Omental fat pad (tissue), 4 donors: ENCODE results near the gene PCBP3. TPM values are rescaled to one million over a fixed set of nuclear protein-coding genes. Genes with fewer than 3 reads are reported as not detected.

Source experiments
- ATAC-seq: fragments of 150-250 bp; one replicate; pipeline ENCODE4 v1.9.1; 2016; ENCODE audit warnings: mild to moderate bottlenecking, moderate library complexity; ENCODE audit not compliant: low FRiP score
- DNase-seq: peaks from one replicate; pipeline ENCODE4 v3.0.0-alpha.2; 2019; ENCODE audit warnings: low spot score
- CTCF ChIP-seq, 3 donors: fragments of 450-650 bp; IDR thresholded peaks; one replicate each; pipeline ENCODE4 v1.5.1; 2016 to 2017; ENCODE audit warnings: antibody characterized with exemption in 3 of 3, mild to moderate bottlenecking in 3 of 3, moderate library complexity in 2 of 3
- total RNA-seq, 4 donors: library from RNA; depleted of rRNA; stranded (reverse); fragments of >200 nt; gene quantifications; one replicate each; pipeline ENCODE4 v1.1.0, GENCODE V29; 2016

Gene PCBP3
- total RNA-seq, 4 donors from 2014 or later: 1.1 to 26.8 (median 14.8) TPM

- TF ChIP-seq CTCF (IDR thresholded peaks at IDR 0.05): no peak
- no peak for ATAC-seq
- no peak for DNase-seq
Observed at GRCh38 chr21:45864436-45864835, 220.9 kb downstream of the PCBP3 start.

GRCh38 chr21:45865106-45865835 lies 221.7 kb downstream of the PCBP3 start:
- no peak for TF ChIP-seq CTCF (IDR thresholded peaks at IDR 0.05)

GRCh38 chr21:45866551-45866950 lies 223.0 kb downstream of the PCBP3 start:
- DNase-seq: no peak
- ATAC-seq: no peak
- TF ChIP-seq CTCF (IDR thresholded peaks at IDR 0.05): no peak

More at GRCh38 chr21:45865106-45865835, 221.7 kb downstream of the PCBP3 start:
- DNase-seq (peak; percentile 17), ATAC-seq (no peak)

GRCh38 chr21:45867041-45867666 lies 223.6 kb downstream of the PCBP3 start:
- TF ChIP-seq CTCF (IDR thresholded peaks at IDR 0.05): no peak
- DNase-seq (no peak), ATAC-seq (no peak)

GRCh38 chr21:45867671-45868081 lies 224.2 kb downstream of the PCBP3 start:
- ATAC-seq (no peak), DNase-seq (no peak)
- TF ChIP-seq CTCF (IDR thresholded peaks at IDR 0.05): no peak

GRCh38 chr21:45868086-45868485 lies 224.6 kb downstream of the PCBP3 start:
- no peak for DNase-seq
- ATAC-seq: no peak
- TF ChIP-seq CTCF (IDR thresholded peaks at IDR 0.05): no peak

- no peak for TF ChIP-seq CTCF (IDR thresholded peaks at IDR 0.05)
- no peak for DNase-seq
- ATAC-seq: no peak
Observed at GRCh38 chr21:45868488-45868887, 225.0 kb downstream of the PCBP3 start.
